ENCODE results near the gene NDUFAF5. TPM values are rescaled to one million over a fixed set of nuclear protein-coding genes. Genes with fewer than 3 reads are reported as not detected.

NDUFAF5 gene
- polyA plus RNA-seq, 3 donors = 5.9 to 15.2 (median 7.8) TPM

GRCh38 chr20:13755809-13756208, 29.0 kb upstream of the NDUFAF5 start:
- no peaks in the 10 kb centered on the region for H3K79me2 ChIP-seq (ENCODE audit: insufficient read depth, low read length)
- H3K9ac ChIP-seq (ENCODE audit: insufficient read depth, low read length, poor library complexity, severe bottlenecking) = no peak overlapping the region
- peaks cover 48 to 79% of the 10 kb centered on the region in 2 donors for H3K36me3 ChIP-seq (replicated peaks in 1 of 2; ENCODE audit: control insufficient read depth in 1 of 2, insufficient read depth in 2 of 2, low read length in 2 of 2)
- no CpG with 5 or more reads among the region's 5 CpGs for WGBS (ENCODE audit: insufficient coverage)
- Mint-ChIP-seq H3K36me3 (peaks cover 35 to 42% of the 10 kb centered on the region in 2 donors), H3K9me3 (no peaks in the 10 kb centered on the region), H3K4me1 (no peaks in the 10 kb centered on the region), H3K27ac (no peak overlapping the region), H3K4me3 (no peak overlapping the region), H3K27me3 (ENCODE audit: low read depth in 3 of 3) (no peaks in the 10 kb centered on the region)
- H4K20me1 ChIP-seq (ENCODE audit: insufficient read depth, low read length) = no peaks in the 10 kb centered on the region
- no peaks in the 10 kb centered on the region for H3K27me3 ChIP-seq (ENCODE audit: control insufficient read depth in 2 of 2, insufficient read depth in 2 of 2, low read length in 2 of 2)
- no peaks in the 10 kb centered on the region for H3K4me1 ChIP-seq (ENCODE audit: control insufficient read depth in 1 of 2, insufficient read depth in 2 of 2, low read length in 2 of 2)
- no peak overlapping the region for H3K4me3 ChIP-seq (replicated peaks in 1 of 3; ENCODE audit: low read depth in 2 of 3, low read length in 3 of 3)
- H3K27ac ChIP-seq (ENCODE audit: low read depth in 1 of 2, low read length in 2 of 2) = no peak overlapping the region
- H3K9me3 ChIP-seq (replicated peaks in 1 of 2; ENCODE audit: control insufficient read depth in 1 of 2, insufficient read depth in 1 of 2, low read length in 2 of 2) = no peaks in the 10 kb centered on the region
- no peak overlapping the region for H3K4me2 ChIP-seq (replicated peaks; ENCODE audit: extremely low read depth, low read length, poor library complexity, severe bottlenecking)
- no peak for DNase-seq
- intact Hi-C loops (cut with micrococcal nuclease) = no loop called here
- no peak overlapping the region for H2AFZ ChIP-seq (ENCODE audit: insufficient read depth, low read depth, low read length, poor library complexity, severe bottlenecking)
- no peak for TF ChIP-seq CTCF (IDR thresholded peaks at IDR 0.05)

GRCh38 chr20:13756551-13756950, 28.3 kb upstream of the NDUFAF5 start:
- no peak overlapping the region for H3K27ac ChIP-seq (ENCODE audit: low read depth in 1 of 2, low read length in 2 of 2)
- peaks cover 49 to 76% of the 10 kb centered on the region in 2 donors for H3K36me3 ChIP-seq (replicated peaks in 1 of 2; ENCODE audit: control insufficient read depth in 1 of 2, insufficient read depth in 2 of 2, low read length in 2 of 2)
- WGBS (ENCODE audit: insufficient coverage) = 100% methylated on average over 1 of the region's 1 CpG
- no peak overlapping the region for H2AFZ ChIP-seq (ENCODE audit: insufficient read depth, low read depth, low read length, poor library complexity, severe bottlenecking)
- H3K9me3 Mint-ChIP-seq = no peaks in the 10 kb centered on the region
- H3K4me3 Mint-ChIP-seq = no peak overlapping the region
- DNase-seq = no peak
- H3K9me3 ChIP-seq (replicated peaks in 1 of 2; ENCODE audit: control insufficient read depth in 1 of 2, insufficient read depth in 1 of 2, low read length in 2 of 2) = no peaks in the 10 kb centered on the region
- H3K4me3 ChIP-seq (replicated peaks in 1 of 3; ENCODE audit: low read depth in 2 of 3, low read length in 3 of 3) = no peak overlapping the region
- no peak overlapping the region for H3K9ac ChIP-seq (ENCODE audit: insufficient read depth, low read length, poor library complexity, severe bottlenecking)
- no peaks in the 10 kb centered on the region for H3K79me2 ChIP-seq (ENCODE audit: insufficient read depth, low read length)
- intact Hi-C loops (cut with micrococcal nuclease) = no loop called here
- H4K20me1 ChIP-seq (ENCODE audit: insufficient read depth, low read length) = no peaks in the 10 kb centered on the region
- no peaks in the 10 kb centered on the region for H3K27me3 ChIP-seq (ENCODE audit: control insufficient read depth in 2 of 2, insufficient read depth in 2 of 2, low read length in 2 of 2)
- no peak overlapping the region for H3K27ac Mint-ChIP-seq
- no peak overlapping the region for H3K4me2 ChIP-seq (replicated peaks; ENCODE audit: extremely low read depth, low read length, poor library complexity, severe bottlenecking)
- peaks cover 29 to 36% of the 10 kb centered on the region in 2 donors for H3K36me3 Mint-ChIP-seq
- TF ChIP-seq CTCF (IDR thresholded peaks at IDR 0.05) = no peak
- no peaks in the 10 kb centered on the region for H3K4me1 ChIP-seq (ENCODE audit: control insufficient read depth in 1 of 2, insufficient read depth in 2 of 2, low read length in 2 of 2)
- no peaks in the 10 kb centered on the region for H3K4me1 Mint-ChIP-seq
- no peaks in the 10 kb centered on the region for H3K27me3 Mint-ChIP-seq (ENCODE audit: low read depth in 3 of 3)
